HUDEP-2 (cell line): ENCODE data around the gene UFD1.

ENCODE experiments used
- DNase-seq, 76 experiments: peaks; one replicate each; lab custom pipeline; 2025; ENCODE audit not compliant: unreplicated experiment in 76 of 76; lab: John Stamatoyannopoulos, UW

UFD1 gene

DNA sequence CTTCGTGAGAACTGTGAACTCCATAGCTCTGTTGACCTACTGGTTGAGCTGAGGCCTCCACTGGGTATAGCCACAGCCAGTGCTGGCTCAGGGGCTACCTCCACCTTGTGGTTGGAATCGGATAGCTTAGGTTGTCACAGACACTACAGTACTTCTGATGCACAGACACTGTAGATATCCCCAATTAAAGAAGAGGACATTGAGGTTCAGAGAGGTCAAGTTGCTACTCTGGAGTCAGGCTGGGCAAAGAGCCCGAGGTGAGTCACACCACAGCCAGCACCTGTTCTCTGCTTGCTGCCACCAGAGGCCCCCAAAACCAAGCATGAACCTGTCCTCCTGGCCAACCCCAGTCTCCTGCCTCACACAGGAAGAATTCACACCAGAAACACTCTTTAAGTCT, 5.4 kb downstream of the UFD1 start:
- peak in 2 of 76 experiments; percentile 2 to 7 for DNase-seq

DNA sequence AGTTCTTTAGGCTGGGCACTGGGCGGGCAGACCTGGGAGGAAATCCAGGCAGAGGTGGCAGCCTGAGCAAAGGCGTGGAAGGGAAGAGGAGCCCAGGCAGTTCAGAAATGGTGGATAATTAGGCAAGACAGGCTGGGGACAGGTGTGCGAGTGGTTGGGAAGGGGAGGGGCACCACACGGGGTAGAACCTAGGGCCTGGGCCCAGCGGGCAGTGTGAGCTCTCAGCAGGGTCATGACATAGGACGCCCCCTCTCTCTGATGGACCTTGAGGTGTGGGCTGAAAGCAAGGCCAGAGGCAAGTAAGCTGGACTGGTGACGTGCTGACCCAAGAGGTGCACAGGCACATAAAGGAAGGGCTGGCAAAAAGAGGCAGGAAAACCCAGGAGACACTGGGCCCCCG, 6.8 kb downstream of the UFD1 start:
- no peak for DNase-seq

DNA sequence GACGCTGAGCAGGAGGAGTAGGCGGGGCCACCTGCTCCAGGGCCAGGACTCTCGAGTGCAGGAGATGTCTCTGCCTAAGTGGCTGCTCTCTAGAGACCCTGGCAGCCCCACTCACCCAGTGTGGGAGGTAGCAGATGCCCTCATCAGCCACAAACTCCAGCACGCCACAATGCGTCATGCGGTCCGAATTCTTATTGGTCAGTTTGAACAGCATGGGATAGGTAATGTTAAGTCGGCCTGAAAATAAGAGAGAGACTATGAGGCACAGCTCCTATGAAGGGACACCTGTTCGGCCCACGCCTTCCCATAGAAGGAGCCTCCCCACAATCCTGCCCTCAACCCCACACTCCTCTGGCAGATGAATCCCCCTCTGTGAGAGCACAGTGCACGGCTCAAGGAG, 7.4 kb downstream of the UFD1 start:
- no peak for DNase-seq

DNA sequence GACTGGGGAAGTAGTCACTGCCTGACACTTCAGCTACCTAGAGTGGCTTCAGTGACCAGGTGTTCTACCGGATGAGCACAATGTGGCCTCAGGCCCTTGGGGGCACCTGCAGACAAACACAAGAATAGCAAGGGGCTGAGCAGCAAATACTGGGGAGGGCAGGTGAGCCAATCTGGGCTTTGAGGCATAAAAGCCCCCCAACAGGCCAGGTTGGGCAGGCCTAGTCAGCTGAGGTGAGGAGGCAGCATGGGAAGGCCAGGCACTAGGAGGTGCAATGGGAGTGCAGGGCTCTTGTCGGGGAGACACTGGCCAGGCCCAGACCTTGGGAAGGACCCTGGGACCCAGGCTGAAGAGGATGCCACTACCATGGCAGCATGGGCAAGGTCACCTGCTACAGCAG, 9.0 kb downstream of the UFD1 start:
- DNase-seq, result no peak

DNA sequence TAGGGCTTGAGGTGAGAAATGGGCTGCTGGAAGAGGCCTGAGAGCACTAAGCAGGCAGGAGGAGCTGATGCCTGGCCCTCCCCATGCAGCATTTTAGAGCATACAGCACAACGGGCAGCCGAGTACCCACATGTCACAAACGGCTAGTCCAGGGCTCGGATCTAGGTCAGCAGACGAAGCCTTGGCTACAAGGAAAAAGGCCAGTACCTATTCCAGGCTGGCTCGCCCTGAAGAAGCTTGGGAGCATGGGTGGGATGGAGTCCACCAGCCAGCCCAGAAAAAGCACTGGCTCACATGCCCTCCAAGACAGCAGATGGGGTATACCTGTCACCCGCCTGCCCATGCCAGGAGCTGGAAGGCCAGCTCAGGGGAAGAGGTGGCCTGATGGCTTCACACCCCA, 9.6 kb downstream of the UFD1 start:
- no peak for DNase-seq

DNA sequence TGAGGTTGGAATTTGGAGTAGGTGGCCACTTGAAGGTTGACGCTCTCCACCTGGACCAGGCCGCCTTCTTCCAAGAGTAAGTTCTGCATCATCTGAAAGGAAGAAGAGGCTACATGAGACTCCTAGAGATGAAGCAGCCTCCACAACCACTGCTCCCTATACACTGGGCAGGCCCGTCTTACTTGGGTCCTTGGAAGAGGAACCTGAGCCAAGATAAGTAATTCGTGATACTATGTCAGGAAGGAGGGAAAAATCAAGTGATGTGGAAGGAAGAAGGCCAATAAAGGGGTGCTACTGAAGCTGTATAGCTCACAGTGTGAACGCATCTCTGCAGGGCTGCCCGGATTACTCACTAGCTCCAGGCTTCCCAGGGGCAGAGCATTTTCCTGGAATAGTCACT, 11.1 kb downstream of the UFD1 start:
- DNase-seq, result no peak

DNA sequence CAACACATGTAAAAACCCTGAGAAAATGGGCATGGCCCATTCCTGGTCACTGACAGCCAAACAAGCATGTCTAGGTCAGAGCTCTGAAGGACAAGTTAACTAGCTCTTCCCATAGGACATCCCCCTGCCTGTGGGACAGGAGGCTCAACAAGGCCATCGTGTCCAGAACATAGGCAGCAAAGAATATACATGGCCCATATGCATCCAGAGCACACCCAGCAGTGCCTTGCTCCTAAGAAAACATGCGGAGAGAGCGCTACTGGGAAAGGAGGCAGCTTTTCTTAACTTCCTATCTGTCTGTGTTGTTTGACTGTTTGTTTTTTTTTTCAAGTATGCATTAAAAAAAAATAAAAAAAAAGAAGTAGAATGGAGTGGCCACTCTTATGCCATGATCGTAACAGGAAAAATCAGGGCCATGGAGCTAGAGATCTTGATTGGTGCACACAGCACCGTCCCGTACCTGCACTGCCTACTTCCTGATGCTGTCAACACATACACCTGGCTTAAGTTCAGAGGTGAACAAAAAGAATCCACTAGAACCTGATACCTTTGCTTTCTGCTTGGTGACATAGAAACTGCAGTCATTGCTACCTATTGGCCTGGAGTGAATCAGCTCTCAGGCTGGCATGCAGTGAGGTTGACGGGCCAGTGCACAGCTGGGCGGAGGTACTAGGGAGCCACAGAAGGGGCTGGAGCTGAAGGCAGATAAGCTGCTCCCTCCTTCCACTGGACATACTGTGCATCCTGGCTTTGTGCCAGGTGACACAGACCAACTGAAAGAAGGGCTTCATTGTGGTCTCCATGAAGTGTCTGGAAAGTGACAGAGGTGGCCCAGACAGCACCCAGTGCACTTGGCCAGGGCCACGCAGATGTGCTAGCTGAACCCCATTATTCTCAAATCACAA, 11.9 kb downstream of the UFD1 start:
- peak in 6 of 76 experiments; percentile 9 to 37 (median 22) for DNase-seq

DNA sequence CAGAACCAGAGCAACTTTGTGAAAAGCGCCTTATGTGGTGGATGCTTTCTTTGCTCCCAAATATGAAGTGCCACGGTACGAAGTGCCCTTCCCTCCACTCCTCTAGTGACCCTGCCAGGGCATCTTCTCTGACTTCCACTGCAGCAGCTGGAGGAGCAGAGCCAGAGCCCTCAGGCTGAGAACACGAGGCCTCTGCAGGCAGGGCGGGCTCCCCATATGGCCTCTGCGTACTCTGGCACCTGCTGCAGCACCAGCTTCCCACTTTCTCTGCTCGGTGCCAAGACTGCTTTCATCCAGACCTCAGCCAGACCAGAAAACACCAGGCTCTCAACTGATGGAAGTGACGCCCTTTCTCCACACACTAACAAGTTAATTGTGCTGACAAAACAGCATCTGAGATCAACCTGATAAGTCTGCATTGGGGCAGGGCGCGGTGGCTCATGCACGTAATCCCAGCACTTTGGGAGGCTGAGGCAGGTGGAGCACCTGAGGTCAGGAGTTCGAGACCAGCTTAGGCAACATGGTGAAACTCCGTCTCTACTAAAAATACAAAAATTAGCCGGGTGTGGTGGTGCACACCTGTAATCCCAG, 12.8 kb downstream of the UFD1 start:
- no peak for DNase-seq

DNA sequence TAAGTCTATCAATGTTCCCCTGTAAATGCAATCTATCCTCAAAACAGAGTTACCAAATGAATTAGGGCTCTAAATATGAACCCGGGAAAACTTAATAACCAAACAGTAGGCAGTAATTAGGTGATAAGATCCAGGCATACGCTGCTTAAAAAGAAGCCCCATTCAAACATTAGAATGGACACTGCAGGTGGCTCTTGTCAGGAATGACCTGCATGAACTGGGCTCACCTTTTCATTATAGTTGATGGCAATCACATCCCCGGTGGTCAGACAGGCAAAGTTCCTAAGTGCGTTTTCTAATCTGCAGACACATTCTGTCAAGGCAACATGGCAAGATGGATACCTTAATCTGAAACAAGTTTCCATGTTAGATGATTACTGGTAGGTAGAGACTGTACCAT, 14.0 kb downstream of the UFD1 start:
- no peak for DNase-seq

DNA sequence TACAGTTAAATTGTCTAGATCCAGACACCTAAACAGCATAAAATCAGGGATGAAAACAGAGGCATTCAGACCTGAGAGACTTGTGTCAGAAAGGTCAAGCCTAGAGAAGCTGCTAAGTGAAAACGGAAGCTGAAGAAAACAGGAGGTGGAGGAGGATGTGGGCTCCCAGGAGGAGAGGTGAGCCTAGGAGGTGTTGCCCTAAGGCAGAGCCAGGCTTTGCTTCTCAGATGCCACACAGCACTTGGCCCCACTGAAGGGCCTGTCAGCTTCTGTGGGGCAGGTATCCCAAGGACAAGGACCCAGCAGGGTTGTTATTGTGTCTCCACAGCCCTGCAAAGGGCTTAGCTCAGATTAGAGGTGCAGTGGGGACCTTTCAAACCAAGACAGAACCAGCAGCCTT, 14.4 kb downstream of the UFD1 start:
- DNase-seq, result no peak

DNA sequence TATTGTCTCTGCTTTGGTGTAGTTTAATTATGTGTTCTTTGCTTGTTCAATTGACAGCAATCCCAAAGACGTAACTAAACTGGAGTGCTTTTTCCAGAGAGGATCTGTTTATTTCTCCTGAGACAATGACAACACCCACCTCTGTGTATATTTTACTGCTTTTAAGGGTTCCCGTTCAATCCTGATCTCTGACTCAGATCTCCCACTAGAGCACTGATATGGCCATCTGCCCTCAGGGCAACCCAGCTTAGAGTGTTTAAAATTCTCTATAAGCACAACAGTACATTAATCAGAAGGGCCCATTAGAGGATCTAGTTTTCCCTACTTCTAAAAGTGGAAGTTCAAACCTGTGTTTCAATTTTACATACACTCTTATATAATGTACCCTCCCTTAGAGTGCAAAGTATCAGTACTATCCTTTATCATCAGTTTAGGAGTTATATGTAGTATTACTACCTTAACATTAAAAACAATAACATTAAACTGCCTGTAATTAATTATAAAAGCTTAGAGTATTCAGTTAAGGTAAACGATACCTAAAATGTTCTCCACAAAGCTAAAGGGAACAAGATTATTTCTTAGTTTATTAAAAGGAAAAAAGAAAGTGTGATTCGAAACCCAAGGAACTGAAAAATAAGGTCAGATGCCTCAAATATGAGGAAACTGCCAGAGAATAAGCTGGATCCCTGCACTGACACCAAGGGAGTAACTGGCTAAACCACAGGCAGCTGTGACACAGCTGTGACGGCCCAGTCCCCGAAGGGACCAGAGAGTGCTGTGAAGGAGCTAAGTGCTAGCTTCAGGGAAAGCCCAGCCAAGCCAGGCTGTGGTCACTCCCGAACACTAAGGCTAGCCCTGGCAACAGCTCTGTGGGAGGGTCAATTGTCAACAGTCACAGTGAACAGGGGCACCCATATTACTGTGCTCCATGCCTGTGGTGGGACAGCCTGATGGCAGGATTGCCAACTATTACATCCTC, 15.2 kb downstream of the UFD1 start:
- DNase-seq, result peak in 10 of 76 experiments; percentile 4 to 62 (median 22)

DNA sequence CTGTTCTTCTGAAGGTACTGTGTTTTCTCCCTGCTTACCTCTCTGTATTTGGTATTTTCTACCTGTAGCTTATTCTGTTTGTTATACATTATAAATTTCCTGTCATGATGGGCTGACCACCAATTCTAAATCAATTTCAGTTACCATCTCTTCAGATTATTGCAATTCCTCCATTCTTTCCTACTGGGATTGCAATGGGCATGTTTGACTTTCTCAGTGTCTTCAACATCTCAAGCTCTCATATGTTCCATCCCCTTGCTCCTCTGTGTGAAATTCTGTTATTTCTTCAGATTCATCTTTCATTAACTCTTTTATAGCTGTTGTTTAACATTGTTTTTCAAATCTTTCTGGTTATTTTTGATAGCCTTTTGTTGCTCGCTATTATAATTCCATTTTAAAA, 16.0 kb downstream of the UFD1 start:
- DNase-seq, result no peak

DNA sequence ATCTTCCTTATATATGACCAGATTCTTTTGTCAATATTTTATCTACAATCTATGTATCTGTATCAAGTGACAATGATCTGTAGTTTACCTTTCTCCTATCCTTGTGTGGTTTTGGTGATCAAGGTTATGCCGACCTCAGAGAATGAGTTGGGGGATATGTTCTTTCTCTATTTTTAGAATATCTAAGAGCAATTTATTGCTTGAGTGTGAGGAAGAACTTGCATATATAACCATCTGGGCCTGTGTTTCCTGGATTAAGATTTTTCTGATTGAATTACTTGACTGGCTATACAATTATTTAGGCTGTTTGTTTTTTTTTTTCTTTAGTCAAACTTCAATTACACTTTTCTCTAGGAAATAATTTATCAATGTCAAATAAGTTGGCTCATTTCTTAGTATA, 17.5 kb downstream of the UFD1 start:
- DNase-seq, result no peak

DNA sequence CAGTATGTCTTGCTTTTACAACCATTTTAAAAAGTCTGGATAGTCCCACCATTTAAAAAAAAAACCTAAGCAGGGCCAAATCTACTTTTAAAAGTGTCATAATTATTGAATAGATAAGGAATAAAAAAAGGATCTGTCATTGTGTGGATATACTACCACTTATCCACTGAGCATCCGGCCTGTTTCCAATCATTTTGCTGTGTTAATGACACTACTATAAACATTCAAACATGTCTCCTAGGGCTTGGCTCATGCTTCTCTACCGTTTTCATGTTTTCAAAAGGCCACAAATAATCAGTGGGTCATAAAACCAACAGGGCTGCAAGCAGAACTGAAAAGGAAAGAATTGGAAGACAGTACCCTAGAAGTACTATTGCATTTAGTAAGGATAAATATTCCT, 19.0 kb downstream of the UFD1 start:
- no peak for DNase-seq

DNA sequence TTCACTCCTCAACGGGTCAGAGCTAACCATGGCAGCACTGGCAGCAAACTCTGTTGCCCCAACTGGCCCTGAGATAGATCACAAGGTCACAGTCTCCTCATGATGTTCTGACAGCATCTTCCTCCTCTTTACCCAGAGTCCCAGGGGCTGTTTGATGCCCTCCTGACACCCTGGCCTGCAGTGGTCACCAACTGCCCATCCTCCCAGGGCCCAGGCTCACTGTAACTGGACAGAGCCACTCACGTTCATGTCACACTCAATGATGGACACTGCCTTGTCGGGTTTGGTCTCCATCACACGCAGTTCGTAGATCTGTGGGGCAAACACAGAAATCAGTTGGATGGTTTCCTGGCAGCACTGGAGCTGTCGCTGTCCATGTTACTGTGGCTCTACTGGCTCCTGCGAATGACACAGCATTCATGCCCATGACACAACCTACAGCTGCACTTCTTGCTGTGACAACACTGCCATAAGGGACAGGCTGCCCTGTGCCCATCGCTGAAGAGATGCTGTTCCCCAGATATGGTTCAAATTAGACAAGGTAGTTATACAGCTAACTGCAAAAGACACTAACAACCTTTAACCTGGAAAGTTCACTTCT, 21.1 kb downstream of the UFD1 start:
- no peak for DNase-seq

DNA sequence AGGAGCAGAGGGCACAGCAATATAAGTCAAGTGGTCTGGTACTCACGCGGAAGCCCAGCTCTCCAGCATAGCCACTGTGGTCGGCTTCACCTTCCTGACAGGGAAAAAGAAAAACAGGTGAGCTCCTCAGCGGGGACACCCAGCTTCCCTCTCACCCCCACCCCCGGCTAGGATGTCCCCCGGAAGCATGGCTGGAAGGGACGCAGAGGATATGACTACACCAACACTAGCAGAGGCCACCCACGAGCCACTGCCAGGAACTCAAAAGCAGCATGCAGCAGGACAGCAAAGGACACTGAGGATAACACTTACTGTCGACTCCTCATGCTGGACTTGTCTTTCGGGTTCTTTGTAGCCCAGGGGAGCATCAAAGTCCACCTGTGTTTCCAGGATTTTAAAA, 22.5 kb downstream of the UFD1 start:
- no peak for DNase-seq

DNA sequence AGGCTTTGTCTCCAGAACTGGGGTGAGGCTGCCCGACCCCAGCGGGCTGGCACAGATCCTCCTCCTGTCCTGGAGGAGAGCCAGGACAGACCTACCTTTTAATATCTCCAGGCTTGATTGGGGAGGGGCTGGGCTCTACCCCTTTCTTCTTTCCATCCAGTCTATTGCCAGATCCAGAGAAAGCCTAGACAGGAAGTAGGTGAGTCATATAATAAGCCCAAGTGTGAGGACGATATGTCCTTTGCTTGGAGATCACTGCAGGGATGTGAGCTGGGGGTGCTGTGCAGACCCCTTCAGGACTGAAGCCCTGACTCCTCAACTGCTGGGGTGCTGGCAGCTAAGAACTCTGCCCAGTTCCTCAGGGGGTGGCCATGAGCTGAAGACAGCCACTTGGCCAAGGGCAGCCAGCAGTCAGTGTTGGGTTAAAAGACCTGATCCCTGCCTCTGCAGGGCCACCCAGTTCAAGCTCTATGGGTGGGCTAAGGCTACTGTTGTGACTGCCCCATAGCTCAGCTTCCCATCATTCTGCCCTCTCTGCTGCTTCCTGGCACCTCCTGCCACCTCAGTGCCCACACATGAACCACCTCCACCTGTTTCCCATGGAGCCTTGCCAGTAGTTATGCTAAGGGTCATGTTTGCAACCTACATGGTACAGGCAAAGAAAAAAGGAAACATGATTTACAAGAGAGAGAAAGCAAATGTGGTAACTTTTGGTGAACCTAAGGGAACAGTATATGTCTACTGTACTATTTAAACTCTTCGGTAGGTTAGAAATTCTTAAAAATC, 23.2 kb downstream of the UFD1 start:
- no peak for DNase-seq

DNA sequence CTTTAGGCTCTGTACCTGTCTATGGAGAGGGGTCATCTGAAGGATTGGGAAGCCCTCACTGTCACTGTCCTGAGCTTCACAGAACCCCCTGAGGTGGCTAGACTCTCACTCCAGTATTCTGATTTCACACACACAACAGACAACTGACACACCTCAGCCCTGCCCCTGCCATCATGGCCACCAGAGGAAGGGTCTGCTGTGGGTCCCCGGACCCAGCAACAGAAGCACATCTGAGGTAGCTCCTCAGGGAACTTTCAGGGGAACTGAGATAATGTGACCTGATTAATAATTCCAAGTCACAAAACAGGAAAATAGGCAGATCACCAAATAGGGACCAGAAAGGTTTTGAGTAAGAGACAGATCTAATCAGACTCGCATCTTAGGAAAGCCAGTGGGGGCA, 24.0 kb downstream of the UFD1 start:
- no peak for DNase-seq

DNA sequence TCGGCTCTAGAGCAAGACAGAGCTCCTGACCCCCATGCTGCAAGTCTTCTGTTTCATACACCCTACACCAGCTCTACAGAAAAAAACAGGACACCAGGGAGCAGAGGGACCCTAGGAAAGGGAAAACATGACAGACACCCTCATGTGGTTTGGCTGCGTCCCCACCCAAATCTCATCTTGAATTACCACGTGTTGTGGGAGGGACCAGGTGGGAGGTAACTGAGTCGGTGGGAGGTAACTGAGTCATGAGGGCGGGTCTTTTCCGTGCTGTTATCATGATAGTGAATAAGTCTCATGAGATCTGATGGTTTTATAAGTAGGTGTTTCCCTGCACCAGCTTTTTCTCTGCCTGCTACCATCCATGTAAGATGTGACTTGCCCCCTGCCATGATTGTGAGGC, 24.8 kb downstream of the UFD1 start:
- DNase-seq, result peak in 5 of 76 experiments; percentile 5 to 17 (median 11)

DNA sequence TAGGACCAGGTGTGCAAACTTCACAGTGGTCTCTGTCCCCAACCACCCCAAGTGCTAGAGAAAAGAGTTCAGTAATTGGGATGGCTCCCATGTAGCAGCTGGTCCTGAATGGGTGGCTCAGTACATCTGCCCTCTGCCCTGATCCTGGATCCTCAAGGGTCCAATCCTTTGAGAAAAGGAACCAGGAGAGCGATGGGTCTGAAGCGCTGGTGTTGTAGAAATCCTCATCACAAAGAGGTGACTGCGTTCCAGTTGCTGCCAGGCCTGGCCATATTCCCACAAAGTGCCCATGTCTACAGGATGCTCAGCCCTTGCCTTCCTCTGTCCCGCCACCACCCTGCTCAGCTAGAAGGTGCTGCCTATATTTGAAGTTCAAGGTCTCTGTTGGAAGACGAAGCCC, 25.3 kb downstream of the UFD1 start:
- no peak for DNase-seq
